ENCODE measurements around the gene ALDOA. TPM values are rescaled to one million over a fixed set of nuclear protein-coding genes. Genes with fewer than 3 reads are reported as not detected.

ALDOA gene
- total and polyA plus RNA-seq, 5 donors from 2014 or later = 430 to 1,243 (median 1,138) TPM

DNA sequence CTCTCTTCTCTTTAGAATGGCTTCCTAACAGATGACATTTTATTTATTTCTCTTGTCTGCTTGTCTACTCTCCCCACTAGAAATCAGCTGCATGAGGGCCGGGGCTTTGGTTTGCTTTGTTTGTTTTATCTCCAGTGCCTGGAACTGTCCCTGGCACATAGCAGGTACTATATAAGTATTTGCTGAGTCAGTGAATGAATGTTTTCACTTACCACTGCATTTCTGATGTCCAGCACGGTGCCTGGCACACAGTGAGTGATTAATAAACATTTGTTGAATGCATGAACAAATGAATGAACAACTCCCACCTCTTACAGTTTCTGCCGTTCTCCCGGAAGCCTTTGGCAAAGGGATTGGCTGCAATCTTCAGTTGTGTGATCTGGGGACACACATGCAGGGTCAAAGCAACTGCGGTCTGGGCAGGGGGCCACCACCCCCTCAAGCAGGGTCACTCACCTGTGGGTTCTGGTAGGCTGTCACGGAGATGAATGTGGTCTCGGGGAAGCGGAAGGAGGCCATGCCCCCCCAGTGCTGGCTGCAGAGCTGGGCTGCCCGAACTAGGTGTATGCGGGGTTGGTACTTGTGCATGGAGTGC is 22.8 kb downstream of the ALDOA start:
- peaks cover 31% of the 10 kb centered on the region for H3K4me1 ChIP-seq (ENCODE audit: control insufficient read depth, insufficient read depth, low read length, poor library complexity, severe bottlenecking)
- ATAC-seq (ENCODE audit: low read depth in 2 of 2) (no peak), DNase-seq (no peak)
- Mint-ChIP-seq H3K27ac (peak overlapping the region; percentile 25 to 67 (median 35)), H3K27me3 (no peaks in the 10 kb centered on the region), H3K4me1 (peaks cover 4 to 47% (median 14%) of the 10 kb centered on the region in 4 donors), H3K9me3 (no peaks in the 10 kb centered on the region), H3K4me3 (peak overlapping the region in 1 of 4 donors; percentile 23), H3K36me3 (peaks cover 14% of the 10 kb centered on the region)
- H3K9me3 ChIP-seq (ENCODE audit: control insufficient read depth in 2 of 2, low read length in 2 of 2) = no peaks in the 10 kb centered on the region
- peaks cover 19% of the 10 kb centered on the region for H3K36me3 ChIP-seq (ENCODE audit: control insufficient read depth, insufficient read depth, low read length)
- H3K27me3 ChIP-seq (ENCODE audit: control insufficient read depth, insufficient read depth, low read length) = no peaks in the 10 kb centered on the region
- no peak overlapping the region for H3K4me3 ChIP-seq (ENCODE audit: low read depth, low read length)
- H3K27ac ChIP-seq (ENCODE audit: insufficient read depth, low read length, poor library complexity, severe bottlenecking) = no peak overlapping the region

DNA sequence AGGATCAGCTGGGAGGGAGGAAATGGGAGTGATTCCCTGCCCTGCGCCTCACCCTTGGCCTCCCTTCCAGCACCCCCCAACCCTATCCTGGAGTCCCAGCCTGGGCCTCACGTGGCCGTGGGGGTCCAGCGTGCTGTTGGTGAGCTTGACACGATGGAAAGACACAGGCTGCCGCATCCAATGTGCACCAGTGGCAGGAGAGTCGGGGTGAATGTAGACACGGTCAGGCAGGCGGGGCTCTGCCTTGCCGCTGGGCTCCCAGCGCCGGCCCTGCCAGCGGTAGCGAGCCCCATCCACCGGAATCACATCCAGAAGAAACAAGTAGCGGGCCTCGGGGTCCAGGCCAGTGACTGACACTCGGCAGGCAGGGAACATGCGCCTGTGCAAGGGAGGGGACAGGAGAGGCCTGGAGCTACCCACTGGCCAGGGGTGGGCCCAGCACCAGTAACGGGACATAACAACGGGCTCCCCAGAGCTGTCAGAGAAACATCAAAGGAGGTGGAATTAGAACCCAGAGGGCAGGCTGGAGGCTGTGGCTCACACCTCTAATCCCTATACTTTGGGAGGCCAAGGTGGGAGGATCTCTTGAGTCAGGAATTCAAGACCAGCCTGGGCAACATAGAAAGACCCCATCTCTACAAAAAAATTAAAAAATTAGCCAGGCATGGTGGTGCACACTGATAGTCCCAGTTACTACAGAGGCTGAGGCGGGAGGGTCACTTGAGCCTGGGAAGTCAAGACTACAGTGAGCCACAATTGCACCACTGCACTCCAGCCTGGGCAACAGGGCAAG is 23.5 kb downstream of the ALDOA start:
- Histone ChIP-seq H3K4me3 (ENCODE audit: low read depth, low read length) (no peak overlapping the region), H3K27me3 (ENCODE audit: control insufficient read depth, insufficient read depth, low read length) (no peaks in the 10 kb centered on the region), H3K36me3 (ENCODE audit: control insufficient read depth, insufficient read depth, low read length) (peaks cover 16% of the 10 kb centered on the region), H3K4me1 (ENCODE audit: control insufficient read depth, insufficient read depth, low read length, poor library complexity, severe bottlenecking) (peaks cover 35% of the 10 kb centered on the region), H3K27ac (ENCODE audit: insufficient read depth, low read length, poor library complexity, severe bottlenecking) (no peak overlapping the region), H3K9me3 (ENCODE audit: control insufficient read depth in 2 of 2, low read length in 2 of 2) (no peaks in the 10 kb centered on the region)
- DNase-seq (no peak), ATAC-seq (ENCODE audit: low read depth in 2 of 2) (no peak)
- H3K36me3 Mint-ChIP-seq = peaks cover 13% of the 10 kb centered on the region
- H3K27ac Mint-ChIP-seq = peak overlapping the region in 1 of 3 donors; percentile 78
- peak overlapping the region in 2 of 4 donors; percentile 57 to 67 for H3K4me3 Mint-ChIP-seq
- no peaks in the 10 kb centered on the region for H3K27me3 Mint-ChIP-seq
- peaks cover 0 to 1% (median 0%) of the 10 kb centered on the region in 7 donors for H3K9me3 Mint-ChIP-seq
- peaks cover 4 to 49% (median 16%) of the 10 kb centered on the region in 4 donors for H3K4me1 Mint-ChIP-seq

DNA sequence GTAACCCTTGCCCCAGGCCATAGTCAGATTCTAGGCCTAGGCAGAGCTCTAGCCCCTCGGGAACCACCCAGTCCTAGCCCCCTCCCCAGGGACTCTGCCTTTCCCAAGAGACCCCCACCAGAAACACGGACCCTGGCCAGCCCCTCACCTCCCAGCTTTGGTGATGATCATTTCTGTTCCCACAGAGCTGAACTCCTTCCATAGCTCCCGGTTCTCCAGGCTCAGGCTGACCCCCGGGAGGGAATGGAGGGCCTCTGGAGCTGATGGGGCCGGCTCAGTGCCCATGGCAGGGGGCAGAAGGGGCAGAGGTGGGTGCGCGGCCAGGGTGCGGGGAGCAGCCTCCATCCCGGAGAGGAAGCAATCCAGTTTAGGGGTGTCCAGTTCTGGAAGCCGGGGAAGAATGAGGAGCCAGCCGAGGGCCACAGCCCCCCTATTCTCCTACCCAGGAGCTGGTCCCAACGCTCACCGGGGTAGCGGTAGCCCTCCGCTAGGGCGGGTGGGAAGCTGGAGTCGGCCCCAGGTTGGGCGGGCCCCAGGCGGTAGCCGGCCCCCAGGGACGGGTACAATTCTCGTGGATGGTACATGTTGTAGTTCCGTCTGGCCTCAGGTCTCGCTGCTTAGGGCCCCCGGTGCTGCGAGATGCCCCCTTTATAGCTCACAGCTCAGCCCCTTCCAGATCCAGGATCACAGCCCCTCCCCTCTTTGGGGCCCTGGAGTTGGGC is 25.2 kb downstream of the ALDOA start:
- Histone ChIP-seq H3K27ac (ENCODE audit: insufficient read depth, low read length, poor library complexity, severe bottlenecking) (no peak overlapping the region), H3K4me3 (ENCODE audit: low read depth, low read length) (no peak overlapping the region), H3K27me3 (ENCODE audit: control insufficient read depth, insufficient read depth, low read length) (no peaks in the 10 kb centered on the region), H3K36me3 (ENCODE audit: control insufficient read depth, insufficient read depth, low read length) (peaks cover 14% of the 10 kb centered on the region), H3K4me1 (ENCODE audit: control insufficient read depth, insufficient read depth, low read length, poor library complexity, severe bottlenecking) (peaks cover 52% of the 10 kb centered on the region), H3K9me3 (ENCODE audit: control insufficient read depth in 2 of 2, low read length in 2 of 2) (no peaks in the 10 kb centered on the region)
- no peak for ATAC-seq (ENCODE audit: low read depth in 2 of 2)
- H3K27me3 Mint-ChIP-seq = no peaks in the 10 kb centered on the region
- peaks cover 0 to 5% (median 0%) of the 10 kb centered on the region in 7 donors for H3K9me3 Mint-ChIP-seq
- peak overlapping the region; percentile 60 to 92 (median 66) for H3K4me3 Mint-ChIP-seq
- peak overlapping the region; percentile 71 to 83 (median 78) for H3K27ac Mint-ChIP-seq
- H3K36me3 Mint-ChIP-seq = peaks cover 18% of the 10 kb centered on the region
- H3K4me1 Mint-ChIP-seq = peaks cover 8 to 57% (median 24%) of the 10 kb centered on the region in 4 donors
- no peak for DNase-seq

DNA sequence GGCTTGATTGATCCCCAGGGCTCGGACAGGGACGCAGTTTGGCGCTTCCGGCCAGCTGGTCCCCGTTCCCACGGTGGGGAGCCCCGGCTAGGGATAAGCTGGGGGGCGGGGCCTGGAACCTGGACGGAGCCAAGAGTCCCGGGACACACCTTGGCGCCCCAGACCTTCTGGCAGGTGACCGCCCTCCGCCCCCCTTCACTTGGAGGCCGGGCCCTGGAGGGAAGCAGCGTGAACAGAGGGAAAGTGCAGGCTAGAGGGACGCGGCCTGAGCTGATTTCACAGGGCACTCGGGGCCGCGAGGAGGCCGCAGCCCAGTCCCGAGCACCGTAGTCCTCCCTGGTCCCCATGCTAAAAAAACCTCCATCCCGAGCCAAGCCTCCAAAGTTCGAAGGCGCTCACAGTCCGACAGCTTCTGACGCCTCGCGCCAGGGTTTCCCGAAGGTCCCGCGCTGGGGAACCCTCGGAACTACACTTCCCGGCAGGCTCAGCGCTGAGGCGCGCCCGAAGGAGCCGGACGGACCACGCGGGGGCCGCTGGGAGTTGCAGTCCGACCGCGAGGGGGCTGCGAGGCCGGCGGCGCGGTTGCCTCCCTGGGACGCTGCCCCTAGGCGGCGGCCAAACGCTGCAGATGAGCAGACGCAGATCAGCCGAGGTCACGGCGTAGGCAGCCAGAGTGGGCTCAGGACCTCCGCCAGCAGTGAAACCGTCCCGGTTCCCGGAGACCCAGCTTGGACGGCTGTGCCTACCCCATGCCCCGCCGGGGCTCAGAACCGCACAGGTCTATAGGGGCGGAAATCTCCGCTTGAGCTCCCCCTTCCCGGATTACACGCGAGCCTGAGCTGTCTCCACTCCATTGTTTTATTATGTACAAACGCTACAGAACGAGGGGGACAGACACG is 26.2 kb downstream of the ALDOA start, which contains the start of gene TBX6:
Gene TBX6 (minus strand): TSS at position 451 of the 899 bp plus-strand sequence. CDS start 731 bp downstream, outside the sequence.
- Histone ChIP-seq H3K4me1 (ENCODE audit: control insufficient read depth, insufficient read depth, low read length, poor library complexity, severe bottlenecking) (peaks cover 52% of the 10 kb centered on the region), H3K9me3 (ENCODE audit: control insufficient read depth in 2 of 2, low read length in 2 of 2) (peaks cover 0 to 4% of the 10 kb centered on the region in 2 experiments), H3K27ac (ENCODE audit: insufficient read depth, low read length, poor library complexity, severe bottlenecking) (peak within 1 kb of the TSS; percentile 81), H3K27me3 (ENCODE audit: control insufficient read depth, insufficient read depth, low read length) (no peaks in the 10 kb centered on the region), H3K36me3 (ENCODE audit: control insufficient read depth, insufficient read depth, low read length) (peaks cover 14% of the 10 kb centered on the region), H3K4me3 (ENCODE audit: low read depth, low read length) (peak within 1 kb of the TSS; percentile 65)
- no peaks in the 10 kb centered on the region for H3K27me3 Mint-ChIP-seq
- peak within 1 kb of the TSS; percentile 84 to 97 (median 96) for H3K27ac Mint-ChIP-seq
- DNase-seq (peak; percentile 90 to 95 (median 93)), ATAC-seq (ENCODE audit: low read depth in 2 of 2) (peak; percentile 87 to 90)
- peak within 1 kb of the TSS; percentile 88 to 90 (median 90) for H3K4me3 Mint-ChIP-seq
- peaks cover 8 to 59% (median 24%) of the 10 kb centered on the region in 4 donors for H3K4me1 Mint-ChIP-seq
- H3K9me3 Mint-ChIP-seq = peaks cover 0 to 9% (median 0%) of the 10 kb centered on the region in 7 donors
- peaks cover 18% of the 10 kb centered on the region for H3K36me3 Mint-ChIP-seq

DNA sequence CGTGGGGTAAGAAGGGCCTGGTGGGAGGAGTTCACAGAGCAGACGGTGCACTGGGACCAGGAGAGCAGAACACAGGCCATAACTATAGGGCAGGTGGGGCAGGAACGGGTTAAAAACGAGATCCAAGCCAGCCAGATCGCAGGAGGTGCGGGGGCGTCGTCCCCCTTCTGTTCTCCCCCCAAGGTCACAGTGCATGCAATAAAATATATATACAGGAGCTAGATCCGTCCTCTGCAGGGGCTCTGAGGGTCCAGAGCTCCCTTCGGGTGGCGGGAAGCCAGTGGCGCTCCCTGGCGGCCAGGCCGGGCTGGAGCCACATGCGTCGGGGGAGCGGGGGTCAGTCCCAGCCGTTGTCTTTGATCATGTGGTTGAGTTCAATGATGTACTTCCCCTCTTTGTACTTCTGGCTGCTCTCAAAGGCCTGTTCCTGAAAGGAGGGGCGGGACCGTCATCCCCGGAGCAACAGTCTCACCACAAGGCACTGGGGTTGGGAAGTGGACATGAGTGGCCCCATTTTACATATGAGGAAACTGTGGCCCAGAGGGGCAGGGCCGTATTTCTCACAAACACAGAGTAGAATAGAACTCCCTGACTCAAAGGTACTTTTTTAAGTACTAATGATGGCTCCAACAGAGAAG is 26.9 kb downstream of the ALDOA start:
- Mint-ChIP-seq H3K36me3 (peaks cover 15% of the 10 kb centered on the region), H3K4me3 (peak overlapping the region; percentile 88 to 90 (median 90)), H3K27me3 (no peaks in the 10 kb centered on the region), H3K27ac (peak overlapping the region; percentile 84 to 97 (median 96)), H3K9me3 (peaks cover 0 to 11% (median 0%) of the 10 kb centered on the region in 7 donors), H3K4me1 (peaks cover 8 to 59% (median 24%) of the 10 kb centered on the region in 4 donors)
- Histone ChIP-seq H3K27ac (ENCODE audit: insufficient read depth, low read length, poor library complexity, severe bottlenecking) (peak overlapping the region; percentile 81), H3K4me1 (ENCODE audit: control insufficient read depth, insufficient read depth, low read length, poor library complexity, severe bottlenecking) (peaks cover 52% of the 10 kb centered on the region), H3K27me3 (ENCODE audit: control insufficient read depth, insufficient read depth, low read length) (no peaks in the 10 kb centered on the region), H3K9me3 (ENCODE audit: control insufficient read depth in 2 of 2, low read length in 2 of 2) (peaks cover under 1 to 11% of the 10 kb centered on the region in 2 experiments), H3K36me3 (ENCODE audit: control insufficient read depth, insufficient read depth, low read length) (peaks cover 14% of the 10 kb centered on the region), H3K4me3 (ENCODE audit: low read depth, low read length) (peak overlapping the region; percentile 65)
- peak; percentile 5 to 6 for ATAC-seq (ENCODE audit: low read depth in 2 of 2)
- DNase-seq = peak; percentile 53 to 77 (median 57)

DNA sequence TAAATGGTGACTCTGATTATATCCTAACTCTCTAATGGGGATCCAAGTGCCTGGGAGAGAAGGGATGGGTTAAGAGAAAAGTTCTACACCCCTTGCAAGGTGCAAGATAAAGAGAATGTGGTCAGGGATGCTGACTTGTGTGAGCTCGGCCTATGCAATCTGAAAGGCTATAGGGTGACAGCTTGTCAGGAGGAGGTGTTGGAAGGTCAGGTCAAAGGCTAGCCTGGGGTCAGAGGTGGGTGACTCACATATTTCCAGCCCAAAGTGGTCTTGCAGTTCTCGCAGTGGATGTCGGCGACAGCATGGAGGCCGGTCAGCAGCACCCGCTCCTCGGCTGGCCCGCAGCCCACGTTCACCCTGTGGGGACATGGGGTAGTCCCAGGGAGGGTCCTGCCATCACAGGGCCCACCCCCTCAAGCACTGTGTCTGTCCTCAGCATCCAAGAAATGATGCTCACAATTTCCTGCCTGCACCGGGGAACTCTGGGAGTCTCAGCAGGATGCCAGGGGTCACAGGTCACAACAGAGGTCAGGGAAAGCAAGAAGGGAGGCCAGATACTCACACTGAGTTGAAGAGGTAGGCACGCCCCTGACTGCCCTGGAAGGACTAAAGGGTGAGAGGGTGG is 29.1 kb downstream of the ALDOA start:
- H3K36me3 ChIP-seq (ENCODE audit: control insufficient read depth, insufficient read depth, low read length) = peaks cover 14% of the 10 kb centered on the region
- Mint-ChIP-seq H3K36me3 (peaks cover 13% of the 10 kb centered on the region), H3K4me3 (peak overlapping the region; percentile 90 to 98 (median 90)), H3K27ac (peak overlapping the region; percentile 85 to 90 (median 88)), H3K4me1 (peaks cover 8 to 46% (median 24%) of the 10 kb centered on the region in 4 donors), H3K27me3 (no peaks in the 10 kb centered on the region), H3K9me3 (peaks cover 0 to 21% (median 3%) of the 10 kb centered on the region in 7 donors)
- H3K4me3 ChIP-seq (ENCODE audit: low read depth, low read length) = peak overlapping the region; percentile 73
- H3K4me1 ChIP-seq (ENCODE audit: control insufficient read depth, insufficient read depth, low read length, poor library complexity, severe bottlenecking) = peaks cover 52% of the 10 kb centered on the region
- H3K27me3 ChIP-seq (ENCODE audit: control insufficient read depth, insufficient read depth, low read length) = no peaks in the 10 kb centered on the region
- peak overlapping the region; percentile 81 for H3K27ac ChIP-seq (ENCODE audit: insufficient read depth, low read length, poor library complexity, severe bottlenecking)
- DNase-seq = no peak
- H3K9me3 ChIP-seq (ENCODE audit: control insufficient read depth in 2 of 2, low read length in 2 of 2) = peaks cover 10 to 22% of the 10 kb centered on the region in 2 experiments
- no peak for ATAC-seq (ENCODE audit: low read depth in 2 of 2)

Data from CD4-positive, CD25-positive, alpha-beta regulatory T cell (primary cell).